Endothelial cell of umbilical vein (primary cell): ENCODE data around the gene RNF125. TPM values are rescaled to one million over a fixed set of nuclear protein-coding genes. Genes with fewer than 3 reads are reported as not detected.

Experiments used
- BruUV-seq: library from RNA; stranded (reverse); fragments of 400-500 nt; replicated peaks from 2 replicates; lab custom pipeline; 2021; lab: Mats Ljungman, UMichigan
- CTCF ChIA-PET: fragments of 300-600, 350-600 bp; sonication (Branson Sonifier 250); formaldehyde crosslinking; loops from one replicate; lab custom pipeline; 2021; ENCODE audit warnings: antibody characterized with exemption, inconsistent platforms; lab: Charles Lee
- POLR2A ChIA-PET: fragments of 300-600, 350-600 bp; sonication (Branson Sonifier 250); formaldehyde crosslinking; loops from one replicate; lab custom pipeline; 2021; ENCODE audit warnings: antibody characterized with exemption, inconsistent platforms; lab: Charles Lee
- DNase-seq: peaks from one replicate; pipeline ENCODE4 v3.0.0-alpha.2; 2011; ENCODE audit warnings: low read depth, low spot score
- FAIRE-seq: peaks from 2 replicates; lab custom pipeline; 2011; peaks lifted over from hg19 to GRCh38; lab: Jason Lieb, UNC
- H2AFZ ChIP-seq: 2 replicates; pipeline ENCODE4 v1.6.0; 2012; ENCODE audit warnings: low read depth, low read length, control low read depth, inconsistent platforms
- H3K27ac ChIP-seq: 2 replicates; pipeline ENCODE4 v1.5.1; 2011; ENCODE audit warnings: low read depth, mild to moderate bottlenecking, control low read depth, low read length, moderate library complexity; ENCODE audit not compliant: insufficient read depth
- H3K27me3 ChIP-seq, 2 experiments: 2 replicates each; pipeline versions ENCODE4 v1.6.0 to v1.6.1; 2011; ENCODE audit warnings: low read length in 2 of 2, mixed read lengths in 1 of 2; ENCODE audit not compliant: control insufficient read depth in 2 of 2, insufficient read depth in 2 of 2
- H3K36me3 ChIP-seq, 2 experiments: 2 replicates in 1 of 2; 3 replicates in 1 of 2; pipeline ENCODE4 v1.5.1; 2011; ENCODE audit warnings: low read length in 2 of 2, mild to moderate bottlenecking in 1 of 2, moderate library complexity in 1 of 2; ENCODE audit not compliant: control insufficient read depth in 2 of 2, insufficient read depth in 2 of 2; ENCODE audit errors: extremely low read depth in 1 of 2
- H3K4me1 ChIP-seq: 3 replicates; pipeline ENCODE4 v1.5.1; 2011; ENCODE audit warnings: mild to moderate bottlenecking, low read length; ENCODE audit not compliant: control insufficient read depth, insufficient read depth; ENCODE audit errors: extremely low read depth
- H3K4me2 ChIP-seq: 2 replicates; pipeline ENCODE4 v1.6.1; 2011; ENCODE audit warnings: low read length, control low read depth, mixed read lengths; ENCODE audit not compliant: insufficient read depth
- H3K4me3 ChIP-seq, 3 experiments: fragments of 200-600 bp in 1 of 3; sonication (generic), shearing (Covaris generic) in 1 of 3; replicated peaks in 1 of 3; 2 replicates each; pipeline ENCODE4 v1.5.1; 2011 to 2016; ENCODE audit warnings: control low read depth in 3 of 3, low read length in 3 of 3, mild to moderate bottlenecking in 2 of 3, inconsistent platforms in 1 of 3, low read depth in 1 of 3, moderate library complexity in 1 of 3; ENCODE audit not compliant: insufficient read depth in 1 of 3
- H3K79me2 ChIP-seq: 2 replicates; pipeline ENCODE4 v1.6.0; 2012; ENCODE audit warnings: low read length, inconsistent platforms; ENCODE audit not compliant: control insufficient read depth, insufficient read depth
- H3K9ac ChIP-seq: replicated peaks from 2 replicates; pipeline ENCODE3; 2011; ENCODE audit warnings: low read length, control low read depth; ENCODE audit not compliant: insufficient read depth; ENCODE audit errors: extremely low read depth
- H3K9me1 ChIP-seq: replicated peaks from 3 replicates; pipeline ENCODE4 v1.6.0; 2011; ENCODE audit warnings: mild to moderate bottlenecking, low read length; ENCODE audit not compliant: control insufficient read depth, insufficient read depth; ENCODE audit errors: extremely low read depth
- H3K9me3 ChIP-seq: replicated peaks from 2 replicates; pipeline ENCODE4 v1.5.1; 2012; ENCODE audit warnings: low read length, inconsistent platforms; ENCODE audit not compliant: control insufficient read depth, insufficient read depth
- H4K20me1 ChIP-seq: replicated peaks from 2 replicates; pipeline ENCODE3; 2011; ENCODE audit warnings: mild to moderate bottlenecking, low read length; ENCODE audit not compliant: control insufficient read depth, insufficient read depth; ENCODE audit errors: extremely low read depth
- EZH2 ChIP-seq: IDR thresholded peaks from 2 replicates; pipeline ENCODE4 v1.6.1; 2012; ENCODE audit warnings: borderline replicate concordance, low read depth, mild to moderate bottlenecking, moderate library complexity, low read length, inconsistent platforms; ENCODE audit not compliant: severe bottlenecking
- FOS ChIP-seq: IDR thresholded peaks from 2 replicates; pipeline ENCODE4 v1.6.1; 2011; ENCODE audit warnings: mild to moderate bottlenecking, low read length, moderate library complexity, borderline replicate concordance; ENCODE audit not compliant: insufficient read depth
- GATA2 ChIP-seq: IDR thresholded peaks from 2 replicates; pipeline ENCODE4 v1.7.0; 2011; ENCODE audit warnings: low read depth, mild to moderate bottlenecking, moderate library complexity, mixed read lengths, low read length; ENCODE audit not compliant: insufficient read length, insufficient read depth
- JUN ChIP-seq: IDR thresholded peaks from 2 replicates; pipeline ENCODE4 v1.6.1; 2011; ENCODE audit warnings: borderline replicate concordance, low read depth; ENCODE audit not compliant: insufficient read length, insufficient read depth
- MYC ChIP-seq: IDR thresholded peaks from one replicate; pipeline ENCODE4 v1.6.1; 2011; ENCODE audit warnings: mild to moderate bottlenecking, low read depth, low read length
- POLR2A ChIP-seq: IDR thresholded peaks from 2 replicates; pipeline ENCODE4 v1.6.1; 2012; ENCODE audit warnings: low read depth, mild to moderate bottlenecking, control low read depth, low read length
- POLR2AphosphoS5 ChIP-seq: IDR thresholded peaks from 2 replicates; pipeline ENCODE4 v1.6.1; 2012; ENCODE audit warnings: low read depth, mild to moderate bottlenecking, control low read depth, low read length, moderate library complexity; ENCODE audit not compliant: insufficient read depth
- dilution Hi-C: fragments of 300-500 bp; cut with MboI; formaldehyde crosslinking; loops from one replicate; pipeline ENCODE4 v1.15.0; 2019; ENCODE audit warnings: low sequenced_read_pairs; ENCODE audit not compliant: extremely low pct_ligation_motif_present
- intact Hi-C: fragments of 100-400 bp; cut with micrococcal nuclease; formaldehyde crosslinking; loops from one replicate; pipeline ENCODE4 v1.10.0; 2022
- polyA plus RNA-seq, 4 experiments: library from polyadenylated mRNA; depleted of rRNA in 3 of 4; stranded (reverse) in 3 of 4; unstranded in 1 of 4; fragments of >200 nt; gene quantifications; 2 replicates each; pipeline versions ENCODE4 v1.2.1 to v1.2.3, GENCODE V29; 2011 to 2012; ENCODE audit warnings: missing spikeins in 1 of 4
- total RNA-seq: library from RNA; stranded (reverse); gene quantifications from 2 replicates; pipeline ENCODE4 v1.2.3, GENCODE V29; 2021
- TF ChIP-seq, protein P1 (sequence below), 2 donors: IDR thresholded peaks; 1 replicate in 1 of 2; 2 replicates in 1 of 2; pipeline ENCODE4 v1.5.1; 2011; ENCODE audit warnings: low read length in 2 of 2, mild to moderate bottlenecking in 2 of 2, moderate library complexity in 2 of 2, control low read depth in 1 of 2, inconsistent platforms in 1 of 2, low read depth in 1 of 2; ENCODE audit not compliant: insufficient read depth in 1 of 2; ENCODE audit errors: extremely low read depth in 1 of 2
- TF ChIP-seq, protein P2 (sequence below): IDR thresholded peaks from 2 replicates; pipeline ENCODE4 v1.6.1; 2011; ENCODE audit not compliant: insufficient read depth, insufficient read length

The RNF125 gene
- total and polyA plus RNA-seq, 2 donors (not counting 3 experiments of a cell fraction or from before 2014, with no cell fraction given): 0.73 to 1.3 TPM

DNA sequence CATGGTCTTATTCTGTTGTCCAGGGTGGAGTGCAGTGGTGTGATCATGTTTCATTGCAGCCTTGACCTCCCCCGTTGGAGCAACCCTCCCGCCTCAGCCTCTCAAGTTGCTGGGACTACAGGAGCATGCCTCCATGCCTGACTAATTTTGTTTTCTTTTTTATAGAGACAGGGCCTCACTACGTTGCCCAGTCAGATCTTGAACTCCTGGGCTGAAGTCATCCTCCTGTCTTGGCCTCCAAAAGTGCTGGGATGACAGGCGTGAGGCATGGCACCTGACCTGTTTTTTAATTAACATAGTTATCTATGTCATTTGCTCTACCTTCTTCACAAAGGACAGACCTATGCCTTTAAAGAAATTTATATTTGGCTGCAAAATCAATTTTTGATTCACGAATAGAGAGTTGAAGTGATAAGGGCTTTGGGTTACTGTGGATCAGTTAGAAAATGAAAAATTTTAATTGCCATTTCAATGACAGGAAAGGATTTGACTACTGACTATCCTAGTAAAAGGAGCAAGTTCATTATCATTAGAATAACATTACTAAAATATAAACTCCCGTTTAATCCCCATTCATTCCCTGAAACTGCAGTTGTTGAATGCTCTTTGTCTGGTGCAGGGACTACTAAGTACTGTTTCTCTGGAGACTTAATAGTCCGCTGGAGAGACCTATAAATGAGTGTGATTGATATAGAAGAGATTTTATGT lies 76.7 kb downstream of the RNF125 start:
- no TSS peak for BruUV-seq
- POLR2A ChIA-PET: interaction anchor here (0.6 kb wide), 1 partner anchor 240 kb away, joined by 5 read pairs; no protein-coding TSS in a partner anchor

More for the DNA sequence above, 76.7 kb downstream of the RNF125 start:
- no peaks in the 10 kb centered on the region for H3K9me1 ChIP-seq
- no peak overlapping the region for H3K4me3 ChIP-seq
- H3K9me3 ChIP-seq: no peaks in the 10 kb centered on the region
- H3K4me2 ChIP-seq: peak overlapping the region; percentile 95
- no peak overlapping the region for H2AFZ ChIP-seq
- TF ChIP-seq, protein P1, sequence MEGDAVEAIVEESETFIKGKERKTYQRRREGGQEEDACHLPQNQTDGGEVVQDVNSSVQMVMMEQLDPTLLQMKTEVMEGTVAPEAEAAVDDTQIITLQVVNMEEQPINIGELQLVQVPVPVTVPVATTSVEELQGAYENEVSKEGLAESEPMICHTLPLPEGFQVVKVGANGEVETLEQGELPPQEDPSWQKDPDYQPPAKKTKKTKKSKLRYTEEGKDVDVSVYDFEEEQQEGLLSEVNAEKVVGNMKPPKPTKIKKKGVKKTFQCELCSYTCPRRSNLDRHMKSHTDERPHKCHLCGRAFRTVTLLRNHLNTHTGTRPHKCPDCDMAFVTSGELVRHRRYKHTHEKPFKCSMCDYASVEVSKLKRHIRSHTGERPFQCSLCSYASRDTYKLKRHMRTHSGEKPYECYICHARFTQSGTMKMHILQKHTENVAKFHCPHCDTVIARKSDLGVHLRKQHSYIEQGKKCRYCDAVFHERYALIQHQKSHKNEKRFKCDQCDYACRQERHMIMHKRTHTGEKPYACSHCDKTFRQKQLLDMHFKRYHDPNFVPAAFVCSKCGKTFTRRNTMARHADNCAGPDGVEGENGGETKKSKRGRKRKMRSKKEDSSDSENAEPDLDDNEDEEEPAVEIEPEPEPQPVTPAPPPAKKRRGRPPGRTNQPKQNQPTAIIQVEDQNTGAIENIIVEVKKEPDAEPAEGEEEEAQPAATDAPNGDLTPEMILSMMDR (IDR thresholded peaks at IDR 0.05; ENCODE audit: extremely low read depth in 1 of 2, insufficient read depth in 1 of 2, low read depth in 1 of 2, low read length in 2 of 2): no peak
- TF ChIP-seq EZH2 (no peak), POLR2AphosphoS5 (no peak), MYC (no peak), JUN (no peak), POLR2A (no peak), FOS (no peak), GATA2 (no peak)
- TF ChIP-seq, protein P2, sequence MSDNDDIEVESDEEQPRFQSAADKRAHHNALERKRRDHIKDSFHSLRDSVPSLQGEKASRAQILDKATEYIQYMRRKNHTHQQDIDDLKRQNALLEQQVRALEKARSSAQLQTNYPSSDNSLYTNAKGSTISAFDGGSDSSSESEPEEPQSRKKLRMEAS: no peak
- H4K20me1 ChIP-seq: peaks cover 5% of the 10 kb centered on the region
- dilution Hi-C loops (no loop called here), intact Hi-C loops (no loop called here)
- peaks cover 74% of the 10 kb centered on the region for H3K79me2 ChIP-seq
- DNase-seq: no peak
- no peak overlapping the region for H3K9ac ChIP-seq
- no peak for FAIRE-seq
- no peak overlapping the region for H3K27ac ChIP-seq
- no peaks in the 10 kb centered on the region for H3K36me3 ChIP-seq
- H3K27me3 ChIP-seq: no peaks in the 10 kb centered on the region
- CTCF ChIA-PET: no interaction called here
- H3K4me1 ChIP-seq: peaks cover 12% of the 10 kb centered on the region
